ENCODE results near the gene ETV6. TPM values are rescaled to one million over a fixed set of nuclear protein-coding genes. Genes with fewer than 3 reads are reported as not detected.

ETV6 gene
- total RNA-seq, 2 experiments from 2014 or later: 28.5 to 30.2 TPM

GRCh38 chr12:11762723-11763326, 113.4 kb downstream of the ETV6 start:
- intact Hi-C loops (cut with DNase I, micrococcal nuclease): no loop called here
- Histone ChIP-seq H3K36me3 (ENCODE audit: insufficient read depth, low read length) (no peaks in the 10 kb centered on the region), H3K4me1 (ENCODE audit: insufficient read depth, low read length) (peaks cover 30% of the 10 kb centered on the region), H3K27me3 (ENCODE audit: control insufficient read depth in 1 of 2, insufficient read depth in 2 of 2, low read length in 2 of 2) (no peaks in the 10 kb centered on the region), H3K9me3 (ENCODE audit: control insufficient read depth in 1 of 2, insufficient read depth in 1 of 2, low read length in 2 of 2) (no peaks in the 10 kb centered on the region), H3K4me3 (ENCODE audit: low read length) (no peak overlapping the region), H3K27ac (ENCODE audit: low read depth in 1 of 2, low read length in 2 of 2) (peak overlapping the region in 1 of 2 donors; percentile 37)
- Mint-ChIP-seq H3K9me3 (no peaks in the 10 kb centered on the region), H3K36me3 (ENCODE audit: low read depth) (peaks cover 19% of the 10 kb centered on the region), H3K27me3 (no peaks in the 10 kb centered on the region), H3K4me3 (no peak overlapping the region), H3K27ac (peak overlapping the region; percentile 73), H3K4me1 (ENCODE audit: low read depth) (peaks cover 95% of the 10 kb centered on the region)
- DNase-seq: peak in 2 of 14 experiments; percentile 37 to 43
- POLR2A ChIA-PET: interaction anchor here (1.2 to 1.8 kb wide), 2 partner anchors 31 to 113 kb away, joined by 5 to 9 read pairs; partner anchors contain the start of gene ETV6
- TF ChIP-seq CTCF (IDR thresholded peaks at IDR 0.05): no peak
- ATAC-seq (ENCODE audit: poor library complexity): no peak
- CTCF ChIA-PET: no interaction called here

- no peaks in the 10 kb centered on the region for H3K36me3 ChIP-seq (ENCODE audit: insufficient read depth, low read length)
- Mint-ChIP-seq H3K4me1 (ENCODE audit: low read depth) (peaks cover 98% of the 10 kb centered on the region), H3K4me3 (no peak overlapping the region), H3K36me3 (ENCODE audit: low read depth) (peaks cover 12% of the 10 kb centered on the region), H3K27me3 (no peaks in the 10 kb centered on the region), H3K27ac (peak overlapping the region; percentile 80), H3K9me3 (no peaks in the 10 kb centered on the region)
- no peak for TF ChIP-seq CTCF (IDR thresholded peaks at IDR 0.05)
- no peaks in the 10 kb centered on the region for H3K9me3 ChIP-seq (ENCODE audit: control insufficient read depth in 1 of 2, insufficient read depth in 1 of 2, low read length in 2 of 2)
- ChIA-PET POLR2A (interaction anchor here (1.2 to 1.8 kb wide), 2 partner anchors 32 to 114 kb away, joined by 5 to 9 read pairs; partner anchors contain the start of gene ETV6), CTCF (no interaction called here)
- ATAC-seq (ENCODE audit: poor library complexity): no peak
- H3K4me1 ChIP-seq (ENCODE audit: insufficient read depth, low read length): peaks cover 33% of the 10 kb centered on the region
- H3K27ac ChIP-seq (ENCODE audit: low read depth in 1 of 2, low read length in 2 of 2): no peak overlapping the region
- intact Hi-C loops (cut with DNase I, micrococcal nuclease): no loop called here
- DNase-seq: no peak
- H3K4me3 ChIP-seq (ENCODE audit: low read length): no peak overlapping the region
- no peaks in the 10 kb centered on the region for H3K27me3 ChIP-seq (ENCODE audit: control insufficient read depth in 1 of 2, insufficient read depth in 2 of 2, low read length in 2 of 2)
Measured at GRCh38 chr12:11763760-11764520, 114.5 kb downstream of the ETV6 start.

DNA sequence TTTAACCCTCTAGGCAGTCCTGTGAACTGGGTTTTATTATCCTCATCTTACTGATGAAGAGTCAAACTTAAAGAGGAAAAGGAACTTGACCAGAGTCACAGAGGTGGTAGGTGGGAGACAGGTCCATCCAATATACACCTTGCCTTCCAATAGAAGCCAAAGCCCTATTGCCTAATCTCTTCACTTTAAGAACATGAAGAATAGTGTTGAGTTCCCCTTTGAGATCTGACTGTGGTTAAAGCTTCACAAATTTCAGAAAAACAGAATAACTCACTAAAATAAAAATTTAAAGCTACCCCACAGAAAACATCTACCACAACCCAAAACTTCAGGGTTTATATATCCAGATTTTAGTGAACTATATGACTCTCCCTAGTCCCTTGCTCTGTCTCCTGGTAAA, 115.4 kb downstream of the ETV6 start:
- H3K27ac Mint-ChIP-seq: peak overlapping the region; percentile 80
- H3K4me3 Mint-ChIP-seq: peak overlapping the region; percentile 9
- Histone ChIP-seq H3K4me1 (ENCODE audit: insufficient read depth, low read length) (peaks cover 36% of the 10 kb centered on the region), H3K4me3 (ENCODE audit: low read length) (no peak overlapping the region), H3K9me3 (ENCODE audit: control insufficient read depth in 1 of 2, insufficient read depth in 1 of 2, low read length in 2 of 2) (no peaks in the 10 kb centered on the region), H3K27ac (ENCODE audit: low read depth in 1 of 2, low read length in 2 of 2) (no peak overlapping the region), H3K27me3 (ENCODE audit: control insufficient read depth in 1 of 2, insufficient read depth in 2 of 2, low read length in 2 of 2) (no peaks in the 10 kb centered on the region), H3K36me3 (ENCODE audit: insufficient read depth, low read length) (no peaks in the 10 kb centered on the region)
- TF ChIP-seq CTCF (IDR thresholded peaks at IDR 0.05): no peak
- H3K27me3 Mint-ChIP-seq: no peaks in the 10 kb centered on the region
- peaks cover 98% of the 10 kb centered on the region for H3K4me1 Mint-ChIP-seq (ENCODE audit: low read depth)
- no peaks in the 10 kb centered on the region for H3K9me3 Mint-ChIP-seq
- ATAC-seq (ENCODE audit: poor library complexity): no peak
- no peak for DNase-seq
- intact Hi-C loops (cut with DNase I, micrococcal nuclease): loop anchor here in 1 of 2 experiments (5.0 kb wide), 1 partner anchor 33 kb away; no protein-coding TSS in a partner anchor
- POLR2A ChIA-PET: interaction anchor here (1.6 kb wide), 1 partner anchor 33 kb away, joined by 3 read pairs; no protein-coding TSS in a partner anchor
- CTCF ChIA-PET: interaction anchor here (1.5 kb wide), 1 partner anchor 48 kb away, joined by 3 read pairs; no protein-coding TSS in a partner anchor
- peaks cover 6% of the 10 kb centered on the region for H3K36me3 Mint-ChIP-seq (ENCODE audit: low read depth)
